Smooth muscle cell of bladder (primary cell): ENCODE results near the gene PLAAT1. TPM values are rescaled to one million over a fixed set of nuclear protein-coding genes. Genes with fewer than 3 reads are reported as not detected.

Source experiments
- total RNA-seq: library from RNA; depleted of rRNA; stranded (reverse); fragments of >200 nt; gene quantifications from 2 replicates; pipeline ENCODE4 v1.2.3, GENCODE V29; 2014

Gene PLAAT1
- 0.18 TPM in 1 of 2 replicates, not detected in the other for total RNA-seq

GRCh38 chr3:193240850-193241706 is at the start of gene PLAAT1:
PLAAT1 (plus strand) TSS chr3:193241222; CDS start chr3:193255651, 14,429 bp downstream.

Other genes starting within 250 kb of the PLAAT1 start
- not detected in 2 replicates for gene ATP13A5, start 137.5 kb downstream of the PLAAT1 start, total RNA-seq